GM21423 (cell line): ENCODE measurements around the gene TTC7B.

Source experiments
- ATAC-seq: cut with Tn5 transposase; IDR thresholded peaks from one replicate; pipeline ENCODE4 v1.9.1; 2021; ENCODE audit warnings: mild to moderate bottlenecking, moderate library complexity; ENCODE audit not compliant: unreplicated experiment

TTC7B gene

GRCh38 chr14:90519262-90519920, 296.8 kb downstream of the TTC7B start:
- no peak for ATAC-seq

- ATAC-seq: no peak
Observed at GRCh38 chr14:90518941-90519256, 297.3 kb downstream of the TTC7B start.

- ATAC-seq: no peak
Observed at GRCh38 chr14:90518069-90518940, 297.9 kb downstream of the TTC7B start.

GRCh38 chr14:90517076-90517841, 299.0 kb downstream of the TTC7B start:
- no peak for ATAC-seq

- no peak for ATAC-seq
Observed at GRCh38 chr14:90514566-90514965, 301.7 kb downstream of the TTC7B start.

GRCh38 chr14:90514015-90514398, 302.2 kb downstream of the TTC7B start:
- ATAC-seq: no peak

GRCh38 chr14:90513161-90514014, 302.8 kb downstream of the TTC7B start:
- no peak for ATAC-seq

GRCh38 chr14:90512329-90512991, 303.8 kb downstream of the TTC7B start:
- no peak for ATAC-seq

GRCh38 chr14:90511795-90512328, 304.4 kb downstream of the TTC7B start:
- no peak for ATAC-seq

- no peak for ATAC-seq
Observed at GRCh38 chr14:90511252-90511651, 305.0 kb downstream of the TTC7B start.

GRCh38 chr14:90510159-90510558, 306.1 kb downstream of the TTC7B start:
- no peak for ATAC-seq

GRCh38 chr14:90509403-90509802, 306.8 kb downstream of the TTC7B start:
- no peak for ATAC-seq

GRCh38 chr14:90508536-90509254, 307.5 kb downstream of the TTC7B start:
- no peak for ATAC-seq

- no peak for ATAC-seq
Observed at GRCh38 chr14:90508036-90508435, 308.2 kb downstream of the TTC7B start.

- ATAC-seq: no peak
Observed at GRCh38 chr14:90507428-90507827, 308.8 kb downstream of the TTC7B start.

GRCh38 chr14:90506748-90507147, 309.5 kb downstream of the TTC7B start:
- ATAC-seq: no peak

- ATAC-seq: no peak
Observed at GRCh38 chr14:90505531-90505930, 310.7 kb downstream of the TTC7B start.

GRCh38 chr14:90504643-90505042, 311.6 kb downstream of the TTC7B start:
- ATAC-seq: no peak

- no peak for ATAC-seq
Observed at GRCh38 chr14:90503582-90503981, 312.6 kb downstream of the TTC7B start.
